Measurements from ENCODE around the gene ARHGAP28. TPM values are rescaled to one million over a fixed set of nuclear protein-coding genes. Genes with fewer than 3 reads are reported as not detected.

ARHGAP28 gene
- total RNA-seq, 1 donor: 11.9 TPM

DNA sequence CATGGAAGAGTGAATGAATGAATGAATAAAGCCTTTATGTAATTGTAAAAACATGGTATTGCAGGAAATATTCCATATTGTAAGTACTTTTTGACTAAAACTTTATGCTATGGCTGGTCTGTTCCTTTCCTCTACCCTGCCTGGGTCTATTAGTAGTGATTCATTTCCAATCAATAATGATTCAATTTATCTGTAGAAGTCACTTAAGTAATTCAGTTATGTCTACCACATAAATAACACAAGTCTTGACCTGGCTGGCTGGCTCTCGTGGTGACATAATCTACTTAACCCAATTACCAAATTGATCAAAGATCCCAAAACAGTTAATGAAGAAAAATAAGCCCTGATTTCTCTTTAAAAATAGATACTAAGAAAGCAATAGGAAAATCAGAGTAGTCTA, 7.8 kb upstream of the ARHGAP28 start:
- TF ChIP-seq, protein P1, sequence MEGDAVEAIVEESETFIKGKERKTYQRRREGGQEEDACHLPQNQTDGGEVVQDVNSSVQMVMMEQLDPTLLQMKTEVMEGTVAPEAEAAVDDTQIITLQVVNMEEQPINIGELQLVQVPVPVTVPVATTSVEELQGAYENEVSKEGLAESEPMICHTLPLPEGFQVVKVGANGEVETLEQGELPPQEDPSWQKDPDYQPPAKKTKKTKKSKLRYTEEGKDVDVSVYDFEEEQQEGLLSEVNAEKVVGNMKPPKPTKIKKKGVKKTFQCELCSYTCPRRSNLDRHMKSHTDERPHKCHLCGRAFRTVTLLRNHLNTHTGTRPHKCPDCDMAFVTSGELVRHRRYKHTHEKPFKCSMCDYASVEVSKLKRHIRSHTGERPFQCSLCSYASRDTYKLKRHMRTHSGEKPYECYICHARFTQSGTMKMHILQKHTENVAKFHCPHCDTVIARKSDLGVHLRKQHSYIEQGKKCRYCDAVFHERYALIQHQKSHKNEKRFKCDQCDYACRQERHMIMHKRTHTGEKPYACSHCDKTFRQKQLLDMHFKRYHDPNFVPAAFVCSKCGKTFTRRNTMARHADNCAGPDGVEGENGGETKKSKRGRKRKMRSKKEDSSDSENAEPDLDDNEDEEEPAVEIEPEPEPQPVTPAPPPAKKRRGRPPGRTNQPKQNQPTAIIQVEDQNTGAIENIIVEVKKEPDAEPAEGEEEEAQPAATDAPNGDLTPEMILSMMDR (IDR thresholded peaks at IDR 0.05; ENCODE audit: insufficient read depth, low read length): no peak
- H3K4me3 ChIP-seq (ENCODE audit: low read depth, low read length): no peak overlapping the region
- DNase-seq (ENCODE audit: low read depth): no peak

DNA sequence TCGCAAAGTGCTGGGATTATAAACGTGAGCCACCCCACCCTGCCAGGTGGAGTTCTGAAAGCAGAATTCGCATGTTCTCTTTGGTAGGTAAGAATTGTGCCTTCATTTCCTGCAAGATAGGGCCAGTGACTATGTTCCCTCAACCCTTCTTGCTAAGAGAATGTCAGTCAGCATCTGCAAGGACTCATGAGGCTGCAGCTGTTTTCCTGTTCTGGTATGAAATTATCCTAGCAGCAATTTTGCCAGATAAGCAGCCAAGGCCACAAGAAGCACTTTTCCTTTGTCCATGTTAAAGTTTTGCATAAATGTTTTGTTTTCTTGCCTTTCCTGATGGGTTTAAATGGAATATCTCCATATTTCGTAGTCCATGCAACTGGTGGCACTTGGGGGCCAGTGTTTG, 6.8 kb upstream of the ARHGAP28 start:
- no peak for DNase-seq (ENCODE audit: low read depth)
- TF ChIP-seq, protein P1 (IDR thresholded peaks at IDR 0.05; ENCODE audit: insufficient read depth, low read length): no peak
- H3K4me3 ChIP-seq (ENCODE audit: low read depth, low read length): no peak overlapping the region

DNA sequence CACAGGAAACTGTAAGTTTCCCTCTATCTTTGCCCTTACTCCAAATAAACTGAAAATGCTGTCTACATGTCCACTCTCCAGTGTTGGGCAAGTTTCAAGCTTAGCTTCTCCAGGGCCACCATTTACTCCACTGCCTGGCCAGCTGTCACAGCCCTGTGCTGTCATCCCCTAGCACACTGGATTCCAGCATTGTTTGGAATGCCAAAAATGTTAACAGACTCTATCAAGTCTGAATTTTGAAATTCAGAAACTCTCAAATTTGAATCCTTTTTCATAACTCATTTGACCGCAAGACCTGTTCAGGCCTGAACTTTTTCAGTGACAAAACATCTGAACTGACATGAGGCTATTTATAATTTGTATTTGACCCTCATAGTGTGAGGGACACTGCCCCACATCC, 5.2 kb upstream of the ARHGAP28 start:
- no peak for DNase-seq (ENCODE audit: low read depth)
- TF ChIP-seq, protein P1 (IDR thresholded peaks at IDR 0.05; ENCODE audit: insufficient read depth, low read length): no peak
- no peak overlapping the region for H3K4me3 ChIP-seq (ENCODE audit: low read depth, low read length)

DNA sequence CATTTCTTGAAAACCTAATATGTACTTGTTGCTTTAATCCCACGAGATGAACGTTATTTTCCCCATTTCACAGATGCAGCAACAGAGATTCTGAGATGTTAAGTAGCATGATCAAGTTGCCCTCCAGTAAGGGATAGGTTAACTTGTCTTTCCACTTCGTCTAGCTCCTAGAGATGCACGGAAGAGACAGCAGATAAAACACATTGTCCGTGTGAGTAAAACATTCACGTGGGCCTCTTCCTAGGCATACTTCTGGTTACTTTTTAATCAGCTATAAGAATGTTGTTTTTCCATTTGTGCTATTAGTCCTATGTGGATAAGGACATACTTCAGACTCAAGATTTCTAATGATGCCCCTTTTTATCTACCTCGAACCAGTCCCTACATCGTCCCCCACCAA, 1.2 kb upstream of the ARHGAP28 start:
- TF ChIP-seq, protein P1 (IDR thresholded peaks at IDR 0.05; ENCODE audit: insufficient read depth, low read length): no peak

DNA sequence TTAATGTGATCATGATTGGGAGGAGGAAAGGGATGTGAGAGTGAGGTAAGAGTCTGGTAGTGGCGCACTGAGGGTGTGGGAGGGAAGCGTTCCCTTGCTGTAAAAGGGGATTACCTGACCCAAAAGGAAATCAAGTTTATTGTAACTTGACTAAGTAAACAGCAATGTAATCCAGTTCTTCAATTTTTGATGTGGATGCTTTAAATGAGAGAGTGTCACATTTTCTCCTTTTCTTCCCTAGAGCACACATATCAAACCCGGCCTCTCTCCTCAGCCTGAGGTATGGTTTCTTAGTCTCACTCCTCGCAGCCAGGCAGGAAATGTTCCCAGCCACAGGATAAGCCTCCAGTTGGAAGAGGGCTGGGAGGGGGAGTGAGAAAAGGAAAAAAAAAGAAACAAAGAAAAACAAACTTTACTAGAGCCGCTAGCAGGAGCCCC, 688 bp upstream of the ARHGAP28 start:
- DNase-seq (ENCODE audit: low read depth): no peak

More for the DNA sequence above, 1.2 kb upstream of the ARHGAP28 start:
- no peak overlapping the region for H3K4me3 ChIP-seq (ENCODE audit: low read depth, low read length)
- no peak for DNase-seq (ENCODE audit: low read depth)

DNA sequence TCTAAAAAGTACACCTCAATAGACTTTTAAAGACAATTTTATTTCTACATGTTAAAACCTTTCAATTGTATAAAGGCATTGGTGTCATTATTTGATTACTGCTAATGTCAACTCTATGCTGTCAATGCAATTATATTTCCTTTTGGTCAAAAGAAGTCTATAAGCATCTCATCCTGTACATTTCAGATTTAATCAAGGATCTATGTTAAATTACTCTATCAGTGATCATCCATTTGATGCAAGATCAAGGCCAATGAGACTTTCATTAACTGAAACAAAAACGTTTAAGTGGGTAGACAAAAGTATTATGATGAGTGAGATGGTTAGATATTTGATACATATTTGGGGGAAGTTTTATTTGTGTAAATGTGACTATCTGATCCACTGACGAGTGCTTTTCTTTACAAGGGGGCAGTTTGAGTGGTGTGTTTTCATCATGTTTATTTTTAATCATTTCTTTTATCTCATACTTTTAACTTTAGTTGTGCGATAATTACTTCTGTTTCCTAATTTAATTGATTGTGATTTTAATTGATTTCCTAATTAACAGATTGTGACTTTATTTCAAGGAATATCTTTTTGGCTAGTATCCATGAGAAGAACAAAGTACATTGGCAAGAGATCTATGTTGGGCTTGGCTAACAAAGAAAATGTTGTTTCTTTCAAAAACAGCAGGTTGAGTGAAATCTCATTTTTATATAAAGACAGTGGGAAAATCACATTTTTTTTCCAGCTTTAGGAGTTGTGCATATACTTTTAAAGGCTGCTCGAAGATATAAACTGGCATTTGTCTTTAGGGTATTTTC, 1.1 kb downstream of the ARHGAP28 start:
- H3K4me3 ChIP-seq (ENCODE audit: low read depth, low read length): peak overlapping the region; percentile 71
- DNase-seq (ENCODE audit: low read depth): no peak
- TF ChIP-seq, protein P1 (IDR thresholded peaks at IDR 0.05; ENCODE audit: insufficient read depth, low read length): no peak

More for the DNA sequence above, 688 bp upstream of the ARHGAP28 start:
- TF ChIP-seq, protein P1 (IDR thresholded peaks at IDR 0.05; ENCODE audit: insufficient read depth, low read length): no peak
- H3K4me3 ChIP-seq (ENCODE audit: low read depth, low read length): peak overlapping the region; percentile 71

Measured in fibroblast of the aortic adventitia (primary cell).